Loucy (cell line): ENCODE results near the gene SPATS2.

Source experiments
- H2AFZ ChIP-seq: fragments of 200-600 bp; sonication (generic); 2 replicates; pipeline ENCODE4 v1.6.0; 2016; ENCODE audit warnings: antibody characterized with exemption, mild to moderate bottlenecking, low read length, moderate library complexity
- H3F3A ChIP-seq: fragments of 200-600 bp; 2 replicates; pipeline ENCODE4 v1.6.0; 2016; ENCODE audit warnings: antibody characterized with exemption, low read depth, mild to moderate bottlenecking
- H3K27me3 ChIP-seq: fragments of 200-600 bp; sonication (generic); 2 replicates; pipeline ENCODE4 v1.6.1; 2014; ENCODE audit warnings: low read length, mild to moderate bottlenecking; ENCODE audit not compliant: insufficient read depth, poor library complexity, severe bottlenecking
- H3K36me3 ChIP-seq: fragments of 200-600 bp; sonication (generic); 2 replicates; pipeline ENCODE4 v1.6.1; 2016; ENCODE audit warnings: low read length; ENCODE audit not compliant: insufficient read depth
- H3K4me1 ChIP-seq: fragments of 200-600 bp; sonication (generic); 2 replicates; pipeline ENCODE4 v1.5.1; 2014; ENCODE audit warnings: low read length, mild to moderate bottlenecking; ENCODE audit not compliant: insufficient read depth, poor library complexity, severe bottlenecking
- H3K4me2 ChIP-seq: fragments of 200-600 bp; sonication (generic); 2 replicates; pipeline ENCODE4 v1.6.0; 2014; ENCODE audit warnings: antibody characterized with exemption, low read length, low read depth, mild to moderate bottlenecking; ENCODE audit not compliant: poor library complexity, severe bottlenecking
- H3K4me3 ChIP-seq: fragments of 200-600 bp; sonication (generic); 2 replicates; pipeline ENCODE4 v1.5.1; 2014; ENCODE audit warnings: low read length, mild to moderate bottlenecking, mixed read lengths; ENCODE audit not compliant: poor library complexity, severe bottlenecking
- H3K79me2 ChIP-seq: fragments of 200-600 bp; sonication (generic); 2 replicates; pipeline ENCODE4 v1.6.1; 2014; ENCODE audit warnings: low read length; ENCODE audit not compliant: insufficient read depth
- H3K9ac ChIP-seq: fragments of 200-600 bp; sonication (generic); 2 replicates; pipeline ENCODE4 v1.6.0; 2014; ENCODE audit warnings: mild to moderate bottlenecking, low read depth, low read length, moderate library complexity; ENCODE audit not compliant: poor library complexity, severe bottlenecking
- H3K9me2 ChIP-seq: fragments of 200-600 bp; sonication (generic); replicated peaks from 2 replicates; pipeline ENCODE4 v1.6.1; 2016; ENCODE audit warnings: low read depth, low read length, mixed read lengths
- H3K9me3 ChIP-seq: fragments of 200-600 bp; sonication (generic); 2 replicates; pipeline ENCODE4 v1.6.1; 2014; ENCODE audit warnings: mild to moderate bottlenecking, antibody characterized with exemption, low read length, low read depth; ENCODE audit not compliant: insufficient read depth
- H4K20me1 ChIP-seq: fragments of 200-600 bp; sonication (generic); 2 replicates; pipeline ENCODE4 v1.6.0; 2014; ENCODE audit warnings: antibody characterized with exemption, low read length, mild to moderate bottlenecking; ENCODE audit not compliant: insufficient read depth, poor library complexity, severe bottlenecking
- EZH2phosphoT487 ChIP-seq: fragments of 200-600 bp; IDR thresholded peaks from 2 replicates; pipeline ENCODE4 v1.6.1; 2018; ENCODE audit warnings: antibody characterized with exemption, mild to moderate bottlenecking, moderate library complexity, borderline replicate concordance
- TF ChIP-seq, protein P1 (sequence below): fragments of 200-600 bp; sonication (generic); conservative IDR thresholded peaks from 2 replicates; pipeline ENCODE4 v1.5.1; 2014; ENCODE audit warnings: mild to moderate bottlenecking, antibody characterized with exemption, low read length

SPATS2 gene

DNA sequence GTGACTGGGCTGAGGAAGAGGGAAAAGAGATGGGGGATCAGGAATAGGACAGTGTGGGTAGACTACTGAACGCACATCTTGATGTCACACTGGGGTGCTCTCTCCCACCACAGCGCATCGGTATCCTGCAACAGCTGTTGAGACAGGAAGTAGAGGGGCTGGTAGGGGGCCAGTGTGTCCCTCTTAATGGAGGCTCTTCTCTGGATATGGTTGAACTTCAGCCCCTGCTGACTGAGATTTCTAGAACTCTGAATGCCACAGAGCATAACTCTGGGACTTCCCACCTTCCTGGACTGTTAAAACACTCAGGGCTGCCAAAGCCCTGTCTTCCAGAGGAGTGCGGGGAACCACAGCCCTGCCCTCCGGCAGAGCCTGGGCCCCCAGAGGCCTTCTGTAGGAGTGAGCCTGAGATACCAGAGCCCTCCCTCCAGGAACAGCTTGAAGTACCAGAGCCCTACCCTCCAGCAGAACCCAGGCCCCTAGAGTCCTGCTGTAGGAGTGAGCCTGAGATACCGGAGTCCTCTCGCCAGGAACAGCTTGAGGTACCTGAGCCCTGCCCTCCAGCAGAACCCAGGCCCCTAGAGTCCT, 37.1 kb upstream of the SPATS2 start:
- Histone ChIP-seq H2AFZ (no peak overlapping the region), H3K9me2 (no peaks in the 10 kb centered on the region), H3K9ac (no peak overlapping the region), H3K4me2 (no peak overlapping the region), H3K36me3 (peaks cover 41% of the 10 kb centered on the region; the same call in 1 of the 2 replicates), H3K79me2 (peaks cover 23% of the 10 kb centered on the region), H3K27me3 (no peaks in the 10 kb centered on the region), H4K20me1 (peaks cover 5% of the 10 kb centered on the region), H3F3A (no peaks in the 10 kb centered on the region), H3K9me3 (no peaks in the 10 kb centered on the region), H3K4me3 (no peak overlapping the region), H3K4me1 (peaks cover 8% of the 10 kb centered on the region)
- no peak for TF ChIP-seq EZH2phosphoT487
- TF ChIP-seq, protein P1, sequence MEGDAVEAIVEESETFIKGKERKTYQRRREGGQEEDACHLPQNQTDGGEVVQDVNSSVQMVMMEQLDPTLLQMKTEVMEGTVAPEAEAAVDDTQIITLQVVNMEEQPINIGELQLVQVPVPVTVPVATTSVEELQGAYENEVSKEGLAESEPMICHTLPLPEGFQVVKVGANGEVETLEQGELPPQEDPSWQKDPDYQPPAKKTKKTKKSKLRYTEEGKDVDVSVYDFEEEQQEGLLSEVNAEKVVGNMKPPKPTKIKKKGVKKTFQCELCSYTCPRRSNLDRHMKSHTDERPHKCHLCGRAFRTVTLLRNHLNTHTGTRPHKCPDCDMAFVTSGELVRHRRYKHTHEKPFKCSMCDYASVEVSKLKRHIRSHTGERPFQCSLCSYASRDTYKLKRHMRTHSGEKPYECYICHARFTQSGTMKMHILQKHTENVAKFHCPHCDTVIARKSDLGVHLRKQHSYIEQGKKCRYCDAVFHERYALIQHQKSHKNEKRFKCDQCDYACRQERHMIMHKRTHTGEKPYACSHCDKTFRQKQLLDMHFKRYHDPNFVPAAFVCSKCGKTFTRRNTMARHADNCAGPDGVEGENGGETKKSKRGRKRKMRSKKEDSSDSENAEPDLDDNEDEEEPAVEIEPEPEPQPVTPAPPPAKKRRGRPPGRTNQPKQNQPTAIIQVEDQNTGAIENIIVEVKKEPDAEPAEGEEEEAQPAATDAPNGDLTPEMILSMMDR = no peak

DNA sequence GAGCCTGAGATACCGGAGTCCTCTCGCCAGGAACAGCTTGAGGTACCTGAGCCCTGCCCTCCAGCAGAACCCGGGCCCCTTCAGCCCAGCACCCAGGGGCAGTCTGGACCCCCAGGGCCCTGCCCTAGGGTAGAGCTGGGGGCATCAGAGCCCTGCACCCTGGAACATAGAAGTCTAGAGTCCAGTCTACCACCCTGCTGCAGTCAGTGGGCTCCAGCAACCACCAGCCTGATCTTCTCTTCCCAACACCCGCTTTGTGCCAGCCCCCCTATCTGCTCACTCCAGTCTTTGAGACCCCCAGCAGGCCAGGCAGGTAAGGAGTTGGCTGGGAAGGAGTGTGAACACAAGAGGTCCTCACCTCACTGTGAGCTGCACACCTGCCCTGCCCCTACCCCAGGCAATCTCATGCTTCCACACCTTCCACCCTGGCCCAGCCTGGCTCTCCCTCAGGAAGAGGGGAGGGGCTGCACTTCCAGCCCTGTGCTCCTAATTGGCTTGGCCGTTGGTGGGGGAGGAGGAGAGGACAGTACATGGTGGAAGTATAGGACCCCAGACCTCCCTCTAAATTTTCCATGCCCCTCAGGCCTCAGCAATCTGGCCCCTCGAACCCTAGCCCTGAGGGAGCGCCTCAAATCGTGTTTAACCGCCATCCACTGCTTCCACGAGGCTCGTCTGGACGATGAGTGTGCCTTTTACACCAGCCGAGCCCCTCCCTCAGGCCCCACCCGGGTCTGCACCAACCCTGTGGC, 36.5 kb upstream of the SPATS2 start:
- Histone ChIP-seq H3K9ac (no peak overlapping the region), H3K9me2 (no peaks in the 10 kb centered on the region), H3K4me2 (no peak overlapping the region), H3K4me3 (no peak overlapping the region), H3K9me3 (no peaks in the 10 kb centered on the region), H3F3A (no peaks in the 10 kb centered on the region), H3K79me2 (peaks cover 17% of the 10 kb centered on the region), H3K36me3 (peaks cover 40% of the 10 kb centered on the region; the same call in 1 of the 2 replicates), H3K4me1 (peaks cover 2% of the 10 kb centered on the region), H2AFZ (no peak overlapping the region), H3K27me3 (no peaks in the 10 kb centered on the region), H4K20me1 (peaks cover under 1% of the 10 kb centered on the region)
- no peak for TF ChIP-seq EZH2phosphoT487
- TF ChIP-seq, protein P1 = no peak

DNA sequence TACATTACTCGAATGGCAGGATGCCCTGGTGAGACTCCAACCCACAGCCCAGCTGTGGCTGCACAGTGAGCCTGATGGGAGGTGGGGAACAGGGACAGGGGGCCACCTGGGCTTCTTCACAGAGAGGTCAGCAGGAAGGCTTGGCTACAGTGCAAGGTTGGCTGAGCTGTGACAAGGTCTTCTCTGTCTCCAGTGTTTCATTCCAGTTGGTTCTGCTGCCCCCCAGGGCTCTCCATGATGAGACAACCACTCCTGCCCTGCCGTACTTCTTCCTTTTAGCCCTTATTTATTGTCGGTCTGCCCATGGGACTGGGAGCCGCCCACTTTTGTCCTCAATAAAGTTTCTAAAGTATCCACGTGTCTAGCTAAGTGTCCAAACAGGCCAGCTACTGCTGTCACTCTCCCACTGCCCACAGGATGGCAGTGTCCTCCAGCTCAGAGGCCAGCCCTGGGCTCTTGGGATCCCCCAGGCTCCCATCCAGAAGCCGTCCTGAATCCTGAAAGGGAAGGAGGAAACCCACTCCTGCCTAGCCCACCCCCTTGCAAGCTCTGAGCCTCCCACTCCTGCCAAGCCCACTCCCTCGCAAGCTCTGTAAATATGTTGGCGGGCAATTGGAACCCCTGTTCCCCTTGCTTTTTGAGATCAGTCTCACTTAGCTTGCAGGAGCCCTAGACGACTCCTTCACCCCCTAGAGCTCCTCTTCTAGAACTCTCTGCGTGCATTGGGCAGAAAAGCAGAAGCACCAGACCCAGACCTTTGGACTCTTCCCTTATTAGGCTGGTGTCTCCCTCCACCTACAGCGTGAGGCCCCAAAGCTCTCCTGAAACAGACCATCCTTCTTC, 35.7 kb upstream of the SPATS2 start:
- no peak overlapping the region for H2AFZ ChIP-seq
- TF ChIP-seq, protein P1 = peak; percentile 68
- TF ChIP-seq EZH2phosphoT487 = no peak
- H3F3A ChIP-seq = no peaks in the 10 kb centered on the region
- no peak overlapping the region for H3K4me3 ChIP-seq
- H4K20me1 ChIP-seq = no peaks in the 10 kb centered on the region
- H3K4me2 ChIP-seq = no peak overlapping the region
- no peak overlapping the region for H3K9ac ChIP-seq
- peaks cover 9% of the 10 kb centered on the region; the same call in 1 of the 2 replicates for H3K79me2 ChIP-seq
- H3K9me2 ChIP-seq = no peaks in the 10 kb centered on the region
- H3K9me3 ChIP-seq = no peaks in the 10 kb centered on the region
- H3K36me3 ChIP-seq = peaks cover 33% of the 10 kb centered on the region; the same call in 1 of the 2 replicates
- no peaks in the 10 kb centered on the region for H3K4me1 ChIP-seq
- no peaks in the 10 kb centered on the region for H3K27me3 ChIP-seq
